CD14-positive monocyte (primary cell): ENCODE measurements around the gene BRD9. TPM values are rescaled to one million over a fixed set of nuclear protein-coding genes. Genes with fewer than 3 reads are reported as not detected.

Source experiments
- DNase-seq, 3 donors: peaks; one replicate each; pipeline ENCODE4 v3.0.0-alpha.2; 2011 to 2022
- H2AFZ ChIP-seq: 2 replicates; pipeline ENCODE4 v1.6.0; 2012; ENCODE audit warnings: mild to moderate bottlenecking, low read depth, low read length, inconsistent platforms; ENCODE audit not compliant: insufficient read depth, poor library complexity, severe bottlenecking
- H3K27ac ChIP-seq, 2 donors: 1 replicate in 1 of 2; 2 replicates in 1 of 2; pipeline ENCODE4 v1.5.1; 2012 to 2013; ENCODE audit warnings: low read length in 2 of 2, control low read depth in 1 of 2, inconsistent platforms in 1 of 2, low read depth in 1 of 2, mild to moderate bottlenecking in 1 of 2
- H3K27me3 ChIP-seq, 2 donors: one replicate each; pipeline versions ENCODE4 v1.6.0 to v1.6.1; 2011 to 2013; ENCODE audit warnings: low read length in 2 of 2; ENCODE audit not compliant: control insufficient read depth in 2 of 2, insufficient read depth in 2 of 2
- H3K36me3 ChIP-seq, 2 donors: replicated peaks in 1 of 2; 1 replicate in 1 of 2; 2 replicates in 1 of 2; pipeline versions ENCODE4 v1.5.1 to v1.6.1; 2012 to 2013; ENCODE audit warnings: low read length in 2 of 2, control low read depth in 1 of 2, inconsistent platforms in 1 of 2, mild to moderate bottlenecking in 1 of 2; ENCODE audit not compliant: insufficient read depth in 2 of 2, control insufficient read depth in 1 of 2
- H3K4me1 ChIP-seq, 2 donors: 1 replicate in 1 of 2; 2 replicates in 1 of 2; pipeline versions ENCODE4 v1.5.1 to v1.6.1; 2012 to 2013; ENCODE audit warnings: low read length in 2 of 2, control low read depth in 1 of 2, inconsistent platforms in 1 of 2, mild to moderate bottlenecking in 1 of 2, moderate library complexity in 1 of 2; ENCODE audit not compliant: insufficient read depth in 2 of 2, control insufficient read depth in 1 of 2
- H3K4me2 ChIP-seq: replicated peaks from 2 replicates; pipeline ENCODE3; 2012; ENCODE audit warnings: low read length, moderate library complexity, mild to moderate bottlenecking; ENCODE audit not compliant: poor library complexity, severe bottlenecking; ENCODE audit errors: extremely low read depth
- H3K4me3 ChIP-seq, 3 experiments: fragments of 200-600 bp in 1 of 3; sonication (generic) in 1 of 3; replicated peaks in 1 of 3; 1 replicate in 2 of 3; 2 replicates in 1 of 3; pipeline ENCODE4 v1.5.1; 2011 to 2013; ENCODE audit warnings: low read length in 3 of 3, mild to moderate bottlenecking in 3 of 3, control low read depth in 2 of 3, low read depth in 2 of 3, inconsistent platforms in 1 of 3, moderate library complexity in 1 of 3
- H3K79me2 ChIP-seq: 2 replicates; pipeline ENCODE4 v1.6.0; 2012; ENCODE audit warnings: mild to moderate bottlenecking, control low read depth, inconsistent platforms, low read length, moderate library complexity; ENCODE audit not compliant: insufficient read depth
- H3K9ac ChIP-seq: 2 replicates; pipeline ENCODE4 v1.6.0; 2017; ENCODE audit warnings: low read length, mild to moderate bottlenecking; ENCODE audit not compliant: insufficient read depth, poor library complexity, severe bottlenecking
- H3K9me3 ChIP-seq, 2 donors: replicated peaks in 1 of 2; 1 replicate in 1 of 2; 2 replicates in 1 of 2; pipeline versions ENCODE4 v1.5.1 to v1.6.1; 2012 to 2013; ENCODE audit warnings: low read length in 2 of 2, control low read depth in 1 of 2; ENCODE audit not compliant: control insufficient read depth in 1 of 2, insufficient read depth in 1 of 2
- H4K20me1 ChIP-seq: 2 replicates; pipeline ENCODE4 v1.6.0; 2012; ENCODE audit warnings: mild to moderate bottlenecking, low read length, control low read depth, moderate library complexity; ENCODE audit not compliant: insufficient read depth
- H3K27ac Mint-ChIP-seq, 7 donors: one replicate each; pipeline ENCODE4 v1.8.0; 2020; ENCODE audit warnings: mild to moderate bottlenecking in 7 of 7, mixed read lengths in 7 of 7, moderate library complexity in 6 of 7, inconsistent platforms in 2 of 7
- H3K27me3 Mint-ChIP-seq, 3 donors: one replicate each; pipeline ENCODE4 v1.8.0; 2021 to 2022; ENCODE audit warnings: low read depth in 3 of 3, mild to moderate bottlenecking in 3 of 3, mixed read lengths in 3 of 3, moderate library complexity in 3 of 3, inconsistent platforms in 1 of 3
- H3K36me3 Mint-ChIP-seq, 2 donors: one replicate each; pipeline ENCODE4 v1.8.0; 2020; ENCODE audit warnings: mixed read lengths in 2 of 2, inconsistent platforms in 1 of 2, mild to moderate bottlenecking in 1 of 2
- H3K4me1 Mint-ChIP-seq: one replicate; pipeline ENCODE4 v1.8.0; 2020; ENCODE audit warnings: mild to moderate bottlenecking, mixed read lengths
- H3K4me3 Mint-ChIP-seq, 2 donors: one replicate each; pipeline ENCODE4 v1.8.0; 2020; ENCODE audit warnings: mild to moderate bottlenecking in 2 of 2, mixed read lengths in 2 of 2, moderate library complexity in 1 of 2
- H3K9me3 Mint-ChIP-seq, 7 donors: one replicate each; pipeline ENCODE4 v1.8.0; 2020 to 2022; ENCODE audit warnings: mixed read lengths in 7 of 7, mild to moderate bottlenecking in 6 of 7, moderate library complexity in 6 of 7, inconsistent platforms in 2 of 7
- WGBS: methylation state at CpG from one replicate; pipeline ENCODE4 v1.1.5; 2013; ENCODE audit warnings: missing lambda C conversion rate; ENCODE audit not compliant: insufficient coverage; 5-methylcytosine and 5-hydroxymethylcytosine counted together
- intact Hi-C, 2 donors: fragments of 100-400 bp; cut with micrococcal nuclease; formaldehyde crosslinking; loops; one replicate each; pipeline versions ENCODE4 v1.15.0 to v1.15.1; 2023
- polyA plus RNA-seq, 3 donors: library from polyadenylated mRNA; depleted of rRNA in 1 of 3; unstranded in 2 of 3; stranded (reverse) in 1 of 3; fragments of 300-500 nt in 2 of 3; fragments of >200 nt in 1 of 3; fragmentation: Illumina TruSeq in 2 of 3; gene quantifications; 1 replicate in 2 of 3; 2 replicates in 1 of 3; pipeline ENCODE4 v1.2.3, GENCODE V29; 2012 to 2021
- TF ChIP-seq, protein P1 (sequence below): fragments of 200-600 bp; IDR thresholded peaks from one replicate; pipeline ENCODE4 v1.8.0; 2022; ENCODE audit warnings: antibody characterized with exemption, mild to moderate bottlenecking

The BRD9 gene
- polyA plus RNA-seq, 3 donors, result 5.3 to 22.7 (median 9.3) TPM

DNA sequence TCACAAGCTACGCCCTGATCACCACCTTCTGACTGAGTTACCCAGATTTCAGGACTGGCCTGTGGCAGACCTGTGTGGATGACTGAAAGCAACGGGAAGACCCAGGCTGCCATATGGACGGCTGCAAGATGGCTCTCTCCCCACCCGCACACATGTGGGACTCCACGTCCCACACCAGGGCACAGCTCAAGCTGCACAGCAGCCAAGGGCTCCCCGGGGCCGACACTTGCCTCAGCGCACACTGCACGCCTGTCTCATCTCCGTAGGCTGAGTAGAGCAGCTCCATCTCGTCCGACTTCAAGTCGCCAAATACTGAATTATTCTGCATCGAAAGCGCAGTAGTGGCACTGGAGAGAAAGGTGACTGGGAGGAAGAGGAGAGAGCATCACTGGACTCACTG, 14.5 kb downstream of the BRD9 start:
- peaks cover 0 to 7% (median 0%) of the 10 kb centered on the region in 7 donors for H3K9me3 Mint-ChIP-seq
- Histone ChIP-seq H4K20me1 (peaks cover 36% of the 10 kb centered on the region), H3K9ac (no peak overlapping the region), H3K36me3 (peaks cover 73 to 83% of the 10 kb centered on the region in 2 donors), H3K4me2 (no peak overlapping the region), H3K27me3 (no peaks in the 10 kb centered on the region), H3K27ac (no peak overlapping the region), H2AFZ (no peak overlapping the region), H3K4me3 (no peak overlapping the region), H3K9me3 (no peaks in the 10 kb centered on the region), H3K4me1 (no peaks in the 10 kb centered on the region), H3K79me2 (peaks cover 11% of the 10 kb centered on the region)
- WGBS, result 99% methylated on average over 11 of the region's 15 CpGs
- H3K4me1 Mint-ChIP-seq, result peaks cover 7% of the 10 kb centered on the region
- intact Hi-C loops, result no loop called here
- peaks cover 79 to 81% of the 10 kb centered on the region in 2 donors for H3K36me3 Mint-ChIP-seq
- TF ChIP-seq, protein P1, sequence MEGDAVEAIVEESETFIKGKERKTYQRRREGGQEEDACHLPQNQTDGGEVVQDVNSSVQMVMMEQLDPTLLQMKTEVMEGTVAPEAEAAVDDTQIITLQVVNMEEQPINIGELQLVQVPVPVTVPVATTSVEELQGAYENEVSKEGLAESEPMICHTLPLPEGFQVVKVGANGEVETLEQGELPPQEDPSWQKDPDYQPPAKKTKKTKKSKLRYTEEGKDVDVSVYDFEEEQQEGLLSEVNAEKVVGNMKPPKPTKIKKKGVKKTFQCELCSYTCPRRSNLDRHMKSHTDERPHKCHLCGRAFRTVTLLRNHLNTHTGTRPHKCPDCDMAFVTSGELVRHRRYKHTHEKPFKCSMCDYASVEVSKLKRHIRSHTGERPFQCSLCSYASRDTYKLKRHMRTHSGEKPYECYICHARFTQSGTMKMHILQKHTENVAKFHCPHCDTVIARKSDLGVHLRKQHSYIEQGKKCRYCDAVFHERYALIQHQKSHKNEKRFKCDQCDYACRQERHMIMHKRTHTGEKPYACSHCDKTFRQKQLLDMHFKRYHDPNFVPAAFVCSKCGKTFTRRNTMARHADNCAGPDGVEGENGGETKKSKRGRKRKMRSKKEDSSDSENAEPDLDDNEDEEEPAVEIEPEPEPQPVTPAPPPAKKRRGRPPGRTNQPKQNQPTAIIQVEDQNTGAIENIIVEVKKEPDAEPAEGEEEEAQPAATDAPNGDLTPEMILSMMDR, result no peak
- H3K4me3 Mint-ChIP-seq, result no peak overlapping the region
- H3K27me3 Mint-ChIP-seq, result peaks cover 0 to 2% (median 0%) of the 10 kb centered on the region in 3 donors
- peak overlapping the region in 1 of 7 donors; percentile 19 for H3K27ac Mint-ChIP-seq
- no peak for DNase-seq

DNA sequence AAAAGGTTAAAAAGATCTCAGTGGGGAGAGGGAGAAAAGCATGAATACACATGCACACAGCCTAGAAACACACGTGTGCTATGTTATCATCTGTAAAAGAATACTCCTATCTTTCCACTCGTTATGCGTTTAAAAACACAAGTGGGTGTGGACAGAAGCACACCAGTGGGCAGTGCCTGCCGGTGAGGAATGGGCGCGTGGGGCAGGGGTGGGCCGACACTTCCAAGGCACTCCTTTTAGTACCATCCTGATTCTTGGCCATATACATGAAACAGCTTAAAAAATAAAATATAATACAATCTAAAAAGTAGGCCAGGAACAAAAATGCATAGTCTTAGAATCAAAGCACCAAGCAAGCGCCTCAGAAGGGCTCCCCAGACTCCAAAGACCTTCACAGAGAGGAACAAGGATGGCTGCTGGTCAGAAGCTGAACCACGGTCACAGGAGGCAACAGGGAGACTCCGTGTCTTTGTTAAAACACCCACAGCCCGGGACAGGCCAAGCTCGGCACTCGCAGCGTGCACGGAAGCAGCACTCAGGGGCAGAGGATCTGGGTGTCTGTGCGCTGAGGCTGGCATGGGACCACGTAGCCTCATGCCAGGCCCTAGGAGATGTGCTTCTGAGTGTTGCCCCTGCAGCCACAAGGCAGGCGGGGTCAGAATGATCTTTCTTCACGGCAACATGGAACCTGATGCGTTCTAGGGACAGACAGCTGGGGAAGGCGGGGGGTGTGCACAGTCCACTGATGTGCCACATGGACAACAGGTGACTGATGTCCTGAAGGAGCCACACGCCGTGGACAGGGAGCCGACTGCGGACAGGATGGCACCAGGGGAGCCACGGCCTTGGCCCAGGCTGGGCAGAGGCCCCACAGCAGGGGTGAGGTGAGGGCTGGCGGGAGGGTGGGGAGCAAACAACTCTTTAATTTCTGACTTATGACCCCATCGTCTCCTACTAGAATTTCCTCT, 15.9 kb downstream of the BRD9 start:
- 98% methylated on average over 16 of the region's 28 CpGs for WGBS
- peaks cover 74 to 83% of the 10 kb centered on the region in 2 donors for H3K36me3 ChIP-seq
- no peaks in the 10 kb centered on the region for H3K9me3 ChIP-seq
- H3K79me2 ChIP-seq, result peaks cover 3% of the 10 kb centered on the region
- no peak overlapping the region for H2AFZ ChIP-seq
- intact Hi-C loops, result no loop called here
- no peak overlapping the region for H3K9ac ChIP-seq
- Mint-ChIP-seq H3K9me3 (no peaks in the 10 kb centered on the region), H3K27me3 (no peaks in the 10 kb centered on the region), H3K4me1 (no peaks in the 10 kb centered on the region), H3K4me3 (no peak overlapping the region), H3K36me3 (peaks cover 76 to 81% of the 10 kb centered on the region in 2 donors), H3K27ac (peak overlapping the region in 2 of 7 donors; percentile 34 to 39)
- no peaks in the 10 kb centered on the region for H3K4me1 ChIP-seq
- no peak overlapping the region for H3K27ac ChIP-seq
- H3K4me3 ChIP-seq, result no peak overlapping the region
- H4K20me1 ChIP-seq, result peaks cover 23% of the 10 kb centered on the region
- no peak for DNase-seq
- TF ChIP-seq, protein P1, result no peak
- H3K27me3 ChIP-seq, result no peaks in the 10 kb centered on the region
- H3K4me2 ChIP-seq, result no peak overlapping the region
